Stimulated activated CD4-positive, alpha-beta T cell treated with anti-CD3 and anti-CD28 coated beads, Interleukin-4, amount 100 ng/mL, for 24 hours (primary cell): ENCODE measurements around the gene MEX3D.

Experiments
- DNase-seq: peaks from one replicate; pipeline ENCODE4 v3.0.0-alpha.2; 2020

Gene MEX3D

GRCh38 chr19:1592755-1593500, 24.8 kb upstream of the MEX3D start, which contains the start of gene MBD3:
MBD3 (minus strand) TSS chr19:1592865; CDS start chr19:1592631, 234 bp downstream.
- peak; percentile 87 for DNase-seq

DNA sequence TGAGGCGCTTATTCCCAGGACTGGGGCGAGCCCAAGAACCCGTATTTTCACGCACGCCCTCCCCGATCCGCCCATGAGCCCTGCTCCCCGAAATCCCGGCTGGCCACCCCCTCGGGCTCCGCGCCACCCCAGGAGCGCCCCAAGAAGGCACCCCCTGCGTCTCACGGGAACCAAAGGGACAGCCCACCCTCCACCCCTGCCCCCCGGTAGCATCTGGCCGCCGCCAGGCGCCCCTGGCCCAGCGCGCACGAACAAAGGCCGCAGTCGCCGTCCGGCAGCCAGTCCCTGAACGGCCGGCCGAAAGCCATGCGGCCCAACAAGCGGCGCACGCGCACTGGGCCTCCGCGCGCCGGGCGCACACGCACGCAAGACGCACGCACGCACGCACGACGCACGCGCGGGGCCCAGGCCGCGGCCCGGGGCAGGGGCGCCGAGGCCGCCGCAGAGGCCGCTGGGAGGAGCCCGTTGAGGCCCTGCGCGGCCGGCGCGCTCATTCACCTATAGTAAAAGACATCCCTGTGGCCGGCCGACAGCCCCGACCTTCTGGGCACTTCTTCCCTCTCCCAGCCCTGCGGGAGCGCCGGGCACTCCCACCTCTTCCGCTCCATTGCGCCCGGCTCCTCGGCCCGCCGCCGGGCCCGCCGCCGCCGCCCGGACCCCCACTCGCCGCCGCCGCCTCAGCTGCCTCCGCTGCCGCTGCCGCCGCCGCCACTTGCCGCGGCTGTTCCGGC, 24.1 kb upstream of the MEX3D start:
- DNase-seq: peak; percentile 85

DNA sequence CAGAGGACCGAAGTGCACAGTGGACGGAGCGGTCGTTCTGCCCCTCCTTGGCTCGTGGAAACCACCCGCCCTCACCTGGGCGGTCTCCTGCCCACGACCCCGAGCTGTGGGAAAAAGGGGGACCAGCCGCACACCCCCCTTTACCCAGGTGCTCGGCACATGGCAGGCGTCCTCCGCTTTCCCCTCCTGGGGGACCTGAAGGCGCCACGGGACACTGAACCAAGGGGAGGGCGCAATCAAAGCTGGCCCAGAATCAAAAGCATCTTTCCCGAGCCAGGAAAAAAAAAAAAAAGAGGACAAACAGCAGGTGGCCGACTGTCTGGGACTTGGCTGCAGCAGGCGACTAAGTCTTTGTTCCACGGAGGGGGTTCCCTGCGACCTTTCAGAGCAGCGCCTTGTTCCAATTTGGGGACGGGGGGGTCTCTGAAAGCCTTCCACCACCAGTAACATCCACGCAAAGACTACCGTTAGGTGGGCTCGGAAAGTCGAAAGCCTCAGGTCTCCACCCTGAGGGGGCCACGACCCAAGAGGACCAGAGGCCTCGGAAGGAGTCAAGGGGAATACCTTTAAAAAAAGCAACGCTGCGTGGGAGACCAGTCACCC, 23.4 kb upstream of the MEX3D start:
- no peak for DNase-seq

DNA sequence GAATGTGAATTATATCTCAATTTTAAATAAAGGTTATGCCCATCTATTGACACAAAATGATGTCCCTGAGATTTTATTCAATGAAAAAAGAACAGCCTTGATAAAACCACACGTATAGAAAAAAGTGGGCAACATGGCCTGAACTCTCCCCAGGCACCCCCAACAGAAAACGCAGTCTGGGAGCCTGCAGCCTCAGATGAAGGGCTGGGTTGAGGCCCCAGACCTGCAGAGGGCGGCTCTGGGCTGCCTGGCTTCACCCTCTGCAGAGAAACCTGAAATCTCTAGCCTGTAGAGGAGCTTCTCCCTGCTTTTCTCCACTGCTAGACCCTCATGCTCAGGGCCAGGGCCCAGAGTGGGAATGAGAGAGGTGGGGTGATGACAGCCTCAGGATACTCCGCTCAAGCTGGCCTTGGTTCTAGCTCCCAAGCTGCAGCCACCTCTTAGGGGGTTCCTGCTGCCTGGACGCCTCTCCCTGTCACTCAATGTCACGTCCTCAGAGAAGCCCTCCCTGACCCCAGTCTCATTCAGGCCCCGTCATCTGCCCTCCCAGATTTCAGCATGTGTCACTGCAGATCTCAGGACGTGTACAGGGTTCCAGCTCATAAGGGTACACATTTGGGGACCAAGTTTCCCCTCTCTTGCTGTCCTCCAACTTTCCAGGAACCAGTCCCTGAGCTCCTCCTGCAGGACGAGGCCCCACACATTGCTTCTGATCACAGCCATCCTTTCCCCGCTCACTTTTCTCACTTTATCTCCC, 22.7 kb upstream of the MEX3D start:
- peak; percentile 44 for DNase-seq

GRCh38 chr19:1587872-1588271, 19.7 kb upstream of the MEX3D start:
- DNase-seq: no peak

DNA sequence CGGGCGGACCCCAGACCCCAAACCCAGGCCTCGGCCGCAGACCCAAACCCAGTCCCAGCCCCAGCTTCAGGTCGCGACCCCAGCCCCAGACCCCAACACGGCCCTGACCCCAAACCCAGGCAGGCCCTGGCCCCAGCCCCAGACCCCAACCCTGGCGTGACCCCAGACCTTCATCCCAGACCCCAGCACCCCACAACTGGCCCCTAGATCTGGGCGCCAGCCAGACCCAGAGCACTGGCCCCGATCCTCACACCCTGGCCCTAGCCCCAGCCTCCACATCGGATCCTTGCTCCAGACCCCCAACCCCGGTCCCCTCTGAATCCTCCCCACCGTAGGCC, 17.1 kb upstream of the MEX3D start:
- DNase-seq: no peak

- no peak for DNase-seq
These were observed 16.5 kb upstream of the MEX3D start for GRCh38 chr19:1584500-1585242.

GRCh38 chr19:1582201-1582600, 14.1 kb upstream of the MEX3D start:
- DNase-seq: no peak

- no peak for DNase-seq
These were observed 12.8 kb upstream of the MEX3D start for GRCh38 chr19:1580957-1581356.

DNA sequence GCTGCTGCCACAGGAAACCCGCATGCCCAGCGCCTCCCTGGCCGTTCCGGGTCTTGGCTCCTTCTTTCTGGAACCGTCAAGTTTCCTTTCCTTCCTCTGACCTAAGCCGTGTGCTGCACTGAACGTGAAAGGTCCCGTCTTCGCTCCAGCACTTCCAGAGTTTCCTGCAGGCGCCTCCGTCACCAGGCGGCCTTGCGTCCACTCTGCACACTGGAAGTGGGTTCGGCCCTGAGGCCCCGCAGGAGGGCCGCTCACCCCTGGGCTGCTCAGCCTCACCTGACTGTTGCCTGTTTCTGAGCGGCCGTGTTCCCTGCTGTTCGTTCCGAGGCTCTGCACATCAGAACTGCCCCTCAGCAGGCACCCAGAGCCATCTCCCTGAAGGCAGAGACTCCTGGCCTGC, 12.3 kb upstream of the MEX3D start:
- no peak for DNase-seq

- no peak for DNase-seq
These were observed 11.1 kb upstream of the MEX3D start for GRCh38 chr19:1579222-1579621.

- no peak for DNase-seq
These were observed 9.9 kb upstream of the MEX3D start for GRCh38 chr19:1577929-1578618.

DNA sequence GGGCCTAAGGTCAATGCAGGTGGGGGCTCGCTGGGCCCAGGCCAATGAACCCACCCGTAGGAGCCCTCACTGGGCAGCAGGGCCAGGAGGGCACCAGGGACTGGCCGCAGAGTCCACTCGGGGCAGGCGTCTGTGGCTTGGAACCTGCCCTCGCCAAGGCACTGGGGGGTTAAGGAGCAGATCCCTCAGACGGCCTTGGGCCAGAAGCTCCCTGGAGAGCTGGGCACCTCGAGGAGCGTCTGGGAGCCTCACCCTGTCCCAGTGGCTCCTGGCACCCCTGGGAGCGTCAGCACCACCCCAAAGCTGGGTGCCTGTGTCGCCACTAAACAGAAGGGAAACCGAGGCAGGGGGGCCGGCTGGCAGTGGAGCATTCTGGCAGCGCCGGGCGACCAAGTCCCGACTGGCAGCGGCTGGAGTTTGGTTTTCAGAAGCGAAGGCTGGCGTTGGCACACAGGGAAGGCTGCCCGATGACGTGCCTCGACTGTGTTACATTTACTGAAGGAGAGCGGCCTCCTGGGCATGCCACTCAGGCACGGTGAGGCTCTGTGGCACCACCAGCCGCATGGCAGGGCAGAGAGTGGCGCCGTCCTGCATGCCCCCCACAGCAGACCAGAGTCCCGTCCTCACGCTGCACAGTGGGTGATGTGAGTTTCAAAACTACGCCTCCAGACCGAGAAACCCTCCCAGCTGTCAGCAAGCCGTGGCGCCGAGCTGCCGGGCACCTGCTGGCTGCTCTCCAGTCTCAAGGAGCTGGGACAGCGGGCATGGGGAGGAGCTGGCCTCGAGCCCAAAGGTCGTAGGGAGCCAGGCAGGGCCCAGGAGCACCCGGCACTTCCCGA, 9.2 kb upstream of the MEX3D start:
- DNase-seq: no peak

GRCh38 chr19:1576242-1577089, 8.3 kb upstream of the MEX3D start:
- DNase-seq: no peak

DNA sequence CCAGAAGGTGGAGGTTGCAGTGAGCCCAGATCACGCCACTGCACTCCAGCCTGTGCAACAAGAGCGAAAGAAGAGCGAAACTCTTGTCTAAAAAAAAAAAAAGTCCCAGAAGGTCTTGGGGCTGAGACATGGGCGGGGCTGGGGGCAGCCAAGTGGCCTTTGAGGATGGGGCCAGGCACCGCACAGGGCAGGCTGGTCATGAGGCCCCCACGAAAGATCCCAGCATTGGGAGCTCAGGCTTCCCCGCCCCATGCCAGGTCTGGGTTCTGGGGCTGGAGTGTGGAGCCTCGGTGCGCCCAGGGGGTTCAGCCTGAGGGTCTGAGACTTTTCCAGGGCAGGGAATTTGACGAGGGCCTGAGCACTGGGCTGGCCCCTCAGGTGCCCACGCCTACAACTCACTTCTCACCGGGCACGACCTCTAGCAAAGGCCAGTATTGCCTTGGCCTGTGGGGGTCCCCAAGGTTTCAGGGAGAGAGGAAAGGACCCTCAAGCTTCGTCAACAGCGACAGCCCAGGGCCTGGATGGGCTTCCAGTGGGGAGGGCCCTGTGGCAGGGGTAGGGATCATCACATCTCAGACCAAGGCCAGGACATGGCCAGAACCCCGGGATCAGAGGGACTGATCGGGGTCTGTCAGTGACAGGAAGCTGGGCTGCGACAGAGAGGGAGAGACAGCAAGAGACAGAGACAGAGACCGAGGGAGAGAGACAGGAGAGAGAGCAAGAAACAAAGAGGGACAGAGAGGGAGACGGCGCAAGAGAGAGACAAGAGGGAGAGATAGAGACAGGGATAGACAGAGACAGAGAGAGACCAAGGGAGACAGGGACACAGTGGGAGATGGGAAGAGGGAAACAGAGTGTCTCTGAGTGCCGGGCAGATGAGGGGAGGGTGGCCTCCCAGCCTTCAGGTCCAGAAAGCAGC, 7.5 kb upstream of the MEX3D start:
- DNase-seq: no peak

DNA sequence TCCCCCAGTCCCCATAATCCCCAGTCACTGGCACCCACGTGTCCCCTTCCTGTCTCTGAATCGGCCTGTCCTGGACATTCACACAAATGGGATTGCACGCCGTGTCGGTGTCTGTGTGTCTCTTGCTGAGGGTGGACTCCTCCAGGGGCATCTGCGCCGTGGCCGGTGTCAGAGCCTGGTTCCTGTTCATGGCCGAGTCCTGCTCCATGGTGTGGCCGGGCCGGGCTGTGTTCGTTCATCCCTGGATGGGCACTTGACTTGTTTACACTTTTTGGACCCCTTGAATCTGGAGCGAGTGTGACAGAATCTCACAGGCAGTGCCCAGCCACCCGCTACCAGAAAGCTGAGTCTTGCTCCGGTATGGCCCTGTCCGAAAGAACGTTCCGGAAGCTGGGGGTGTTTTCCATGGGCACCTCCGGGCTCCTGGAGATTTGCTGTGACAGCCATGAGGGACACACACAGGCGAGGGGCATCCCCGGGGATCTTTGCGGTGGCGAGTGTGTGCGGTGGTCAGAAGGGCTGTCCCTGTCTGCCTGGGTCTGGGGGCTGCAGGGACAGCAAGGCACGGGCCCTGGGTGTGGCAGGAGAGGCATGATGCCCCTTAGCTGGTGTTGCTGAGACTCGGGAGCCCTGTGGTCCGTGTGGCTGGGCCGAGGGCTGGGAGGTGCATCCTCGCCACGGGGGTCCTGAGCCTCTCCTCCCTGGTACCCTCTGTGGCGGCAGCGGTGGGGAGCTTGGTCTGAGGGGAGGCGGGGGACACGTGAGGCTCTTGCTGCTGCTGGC, 6.4 kb upstream of the MEX3D start:
- no peak for DNase-seq

DNA sequence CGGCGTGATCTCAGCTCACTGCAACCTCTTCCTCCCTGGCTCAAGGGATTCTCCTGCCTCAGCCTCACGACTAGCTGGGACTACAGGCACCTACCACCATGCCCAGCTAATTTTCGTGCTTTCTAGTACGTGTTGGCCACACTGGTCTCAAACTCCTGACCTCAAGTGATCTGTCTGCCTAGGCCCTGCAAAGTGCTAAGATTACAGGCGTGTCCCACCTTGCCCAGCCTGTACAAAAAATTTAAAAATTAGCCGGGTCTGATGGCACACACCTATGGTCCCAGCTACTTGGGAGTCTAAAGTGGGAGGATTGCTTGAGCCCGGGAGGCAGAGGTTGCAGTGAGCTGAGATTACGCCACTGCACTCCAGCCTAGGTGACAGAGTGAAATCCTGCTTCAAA, 4.7 kb upstream of the MEX3D start:
- DNase-seq: no peak

DNA sequence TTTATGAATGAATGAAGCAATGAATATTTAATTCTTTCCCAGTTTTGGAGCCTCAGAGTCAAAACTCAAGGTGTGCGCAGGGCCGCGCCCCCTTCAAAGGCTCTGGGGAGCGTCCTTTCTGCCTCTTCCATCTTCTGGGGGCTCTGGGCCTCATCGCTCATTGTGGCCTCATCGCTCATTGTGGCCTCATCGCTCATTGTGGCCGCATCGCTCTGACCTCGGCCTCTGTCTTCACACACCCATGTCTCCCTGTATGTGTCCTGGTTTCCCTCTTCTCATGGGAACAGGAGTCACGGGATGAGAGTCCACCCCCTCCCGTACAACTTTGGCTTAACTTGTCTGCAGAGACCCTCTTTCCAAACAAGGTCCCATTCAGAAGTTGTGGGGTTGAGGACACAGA, 3.2 kb upstream of the MEX3D start:
- no peak for DNase-seq
